Neuron (in vitro differentiated cells): ENCODE data around the gene SKIC3.
A peak's percentile ranks its signal among the peaks of the same experiment; 100 is the strongest.

Source experiments
- H2AFZ ChIP-seq: one replicate; pipeline ENCODE4 v1.6.1; 2013; ENCODE audit warnings: low read depth, mild to moderate bottlenecking, inconsistent platforms, low read length, moderate library complexity
- H3K27me3 ChIP-seq: one replicate; pipeline ENCODE4 v1.6.1; 2013; ENCODE audit warnings: low read length; ENCODE audit not compliant: insufficient read depth
- H3K36me3 ChIP-seq: one replicate; pipeline ENCODE4 v1.6.1; 2013; ENCODE audit warnings: low read length; ENCODE audit not compliant: insufficient read depth
- H3K4me1 ChIP-seq: one replicate; pipeline ENCODE4 v1.6.1; 2013; ENCODE audit warnings: low read length; ENCODE audit not compliant: insufficient read depth
- H3K4me3 ChIP-seq: 2 replicates; pipeline ENCODE4 v1.5.1; 2013; ENCODE audit warnings: mild to moderate bottlenecking, low read length, moderate library complexity
- H3K9me3 ChIP-seq: one replicate; pipeline ENCODE4 v1.6.1; 2013; ENCODE audit warnings: low read length

SKIC3 gene

DNA sequence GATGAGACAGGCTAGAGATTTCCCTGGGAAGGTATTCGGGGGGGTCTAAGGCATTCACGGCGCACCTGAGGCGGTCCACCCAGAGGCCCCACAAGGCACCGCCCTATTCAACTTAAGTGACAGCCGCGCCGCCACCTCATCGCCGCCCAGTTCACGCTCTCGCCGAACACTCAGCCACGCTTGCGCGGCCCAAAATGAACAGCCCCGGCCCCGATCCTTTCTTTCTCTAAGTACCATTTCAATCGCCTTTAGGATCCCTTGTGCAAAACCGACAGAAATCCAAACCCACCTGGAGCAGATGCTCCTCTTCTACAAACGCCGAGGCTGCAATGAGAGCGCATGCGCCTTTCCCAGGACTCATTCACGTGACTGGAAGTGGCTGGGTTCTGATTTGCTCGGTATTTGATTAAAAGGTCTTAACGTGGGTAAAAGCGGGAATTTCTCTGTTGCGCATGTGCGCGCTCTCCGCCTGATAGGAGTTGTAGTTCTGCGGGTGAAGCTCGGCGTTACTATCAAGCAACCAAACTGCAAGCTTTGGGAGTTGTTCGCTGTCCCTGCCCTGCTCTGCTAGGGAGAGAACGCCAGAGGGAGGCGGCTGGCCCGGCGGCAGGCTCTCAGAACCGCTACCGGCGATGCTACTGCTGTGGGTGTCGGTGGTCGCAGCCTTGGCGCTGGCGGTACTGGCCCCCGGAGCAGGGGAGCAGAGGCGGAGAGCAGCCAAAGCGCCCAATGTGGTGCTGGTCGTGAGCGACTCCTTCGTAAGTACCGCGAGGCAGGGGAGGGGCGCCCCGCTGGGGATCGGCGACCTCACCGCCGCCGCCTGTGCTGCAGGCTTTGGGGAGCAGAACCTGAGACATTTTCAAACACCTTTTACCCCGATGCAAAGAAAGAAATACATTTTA, at the start of gene SKIC3, which contains the start of gene ARSK:
SKIC3 (minus strand) TSS at position 331 of the 902 bp plus-strand sequence. CDS start 7,827 bp downstream, outside the sequence.
ARSK (plus strand) TSS at position 455 of the 902 bp plus-strand sequence; CDS start at position 633, 178 bp downstream.
- Histone ChIP-seq H3K27me3 (no peaks in the 10 kb centered on the region), H3K4me1 (peaks cover 15% of the 10 kb centered on the region), H3K9me3 (no peaks in the 10 kb centered on the region), H2AFZ (peak within 1 kb of the TSS; percentile 76), H3K4me3 (peak within 1 kb of the TSS; percentile 94), H3K36me3 (peaks cover 9% of the 10 kb centered on the region)

DNA sequence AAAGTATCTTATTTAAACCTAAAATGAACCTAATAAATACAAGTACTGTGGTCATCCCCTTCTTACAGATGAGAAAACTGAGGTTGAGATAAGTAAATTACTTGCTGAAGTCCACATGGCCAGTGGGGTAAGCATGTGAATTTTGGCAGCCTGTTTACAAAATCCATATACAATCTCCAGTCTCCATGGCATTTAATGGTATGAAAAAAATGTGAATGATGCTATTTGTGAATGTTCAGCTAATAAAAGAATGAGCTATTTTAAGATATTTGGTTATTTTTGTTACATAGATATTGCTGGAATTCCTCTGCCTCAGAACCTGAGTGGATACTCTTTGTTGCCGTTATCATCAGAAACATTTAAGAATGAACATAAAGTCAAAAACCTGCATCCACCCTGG, 45.8 kb upstream of the SKIC3 start:
- Histone ChIP-seq H3K9me3 (no peaks in the 10 kb centered on the region), H2AFZ (no peak overlapping the region), H3K4me3 (no peak overlapping the region), H3K27me3 (no peaks in the 10 kb centered on the region), H3K4me1 (no peaks in the 10 kb centered on the region), H3K36me3 (peaks cover 2% of the 10 kb centered on the region)

DNA sequence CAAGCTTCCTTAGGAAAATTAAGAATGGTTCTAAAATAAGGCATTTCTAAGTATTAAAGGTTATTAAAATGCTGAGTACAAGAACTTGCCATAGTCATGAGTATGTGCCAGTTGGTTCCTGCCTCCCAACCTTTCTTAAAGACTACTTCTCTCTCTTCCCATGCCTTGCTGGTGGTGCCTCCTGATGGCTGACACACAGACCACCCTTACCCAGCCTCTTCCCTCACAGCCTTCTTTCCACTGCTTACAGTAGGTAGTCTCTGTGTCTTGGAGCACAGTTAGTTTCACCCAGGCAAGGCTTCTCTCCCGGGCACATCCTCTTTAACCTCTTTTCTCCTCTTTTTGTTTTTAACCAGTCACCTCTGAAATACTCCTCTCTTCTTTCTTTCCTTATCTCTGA, 44.5 kb upstream of the SKIC3 start:
- H3K27me3 ChIP-seq, result no peaks in the 10 kb centered on the region
- H3K4me3 ChIP-seq, result no peak overlapping the region
- H3K36me3 ChIP-seq, result peaks cover 2% of the 10 kb centered on the region
- H3K4me1 ChIP-seq, result no peaks in the 10 kb centered on the region
- H2AFZ ChIP-seq, result no peak overlapping the region
- no peaks in the 10 kb centered on the region for H3K9me3 ChIP-seq

DNA sequence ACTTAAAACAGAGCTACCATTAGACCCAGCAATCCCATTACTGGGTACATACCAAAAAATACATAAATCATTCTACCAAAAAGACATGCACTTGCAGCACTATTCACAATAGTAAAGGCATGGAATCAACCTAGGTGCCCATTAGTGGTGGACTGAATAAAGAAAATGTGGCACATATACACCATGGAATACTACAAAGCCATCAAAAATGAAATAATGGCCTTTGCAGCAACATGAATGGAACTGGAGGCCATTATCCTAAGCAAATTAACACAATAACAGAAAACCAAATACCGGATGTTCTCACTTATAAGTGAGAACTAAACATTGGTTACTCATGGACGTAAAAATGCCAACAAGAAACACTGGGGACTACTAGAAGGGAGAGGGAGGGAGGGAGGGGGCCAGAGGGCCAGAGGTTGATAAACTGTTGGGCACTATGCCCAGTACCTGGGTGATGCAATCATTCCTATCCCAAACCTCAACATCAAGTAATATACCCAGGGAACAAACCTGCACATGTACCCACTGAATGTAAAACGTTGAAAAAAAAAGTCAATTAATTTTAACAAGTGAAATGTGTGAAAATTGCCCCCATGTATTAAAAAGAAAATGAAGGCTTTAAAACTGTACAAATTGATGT, 40.6 kb upstream of the SKIC3 start:
- no peaks in the 10 kb centered on the region for H3K36me3 ChIP-seq
- H3K9me3 ChIP-seq, result no peaks in the 10 kb centered on the region
- H3K4me1 ChIP-seq, result no peaks in the 10 kb centered on the region
- no peak overlapping the region for H2AFZ ChIP-seq
- H3K4me3 ChIP-seq, result no peak overlapping the region
- H3K27me3 ChIP-seq, result no peaks in the 10 kb centered on the region

DNA sequence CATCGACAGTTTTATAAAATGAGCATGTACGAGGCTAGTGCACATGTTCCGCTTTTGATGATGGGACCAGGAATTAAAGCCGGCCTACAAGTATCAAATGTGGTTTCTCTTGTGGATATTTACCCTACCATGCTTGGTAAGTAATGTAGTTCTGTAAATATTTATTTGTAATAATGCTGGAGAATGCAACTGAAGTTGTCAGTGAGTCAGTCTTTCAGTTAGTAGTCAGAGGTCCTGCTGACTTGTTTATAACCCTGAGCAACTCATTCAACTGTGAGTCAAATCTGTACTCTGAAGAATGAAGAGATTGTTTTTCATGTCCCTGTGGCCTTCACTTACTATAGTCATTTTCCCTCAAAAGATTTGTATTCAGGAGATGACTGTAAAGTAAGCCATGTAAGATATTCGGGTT, 36.7 kb upstream of the SKIC3 start:
- no peak overlapping the region for H2AFZ ChIP-seq
- no peaks in the 10 kb centered on the region for H3K4me1 ChIP-seq
- H3K36me3 ChIP-seq, result no peaks in the 10 kb centered on the region
- H3K27me3 ChIP-seq, result no peaks in the 10 kb centered on the region
- H3K4me3 ChIP-seq, result no peak overlapping the region
- no peaks in the 10 kb centered on the region for H3K9me3 ChIP-seq

DNA sequence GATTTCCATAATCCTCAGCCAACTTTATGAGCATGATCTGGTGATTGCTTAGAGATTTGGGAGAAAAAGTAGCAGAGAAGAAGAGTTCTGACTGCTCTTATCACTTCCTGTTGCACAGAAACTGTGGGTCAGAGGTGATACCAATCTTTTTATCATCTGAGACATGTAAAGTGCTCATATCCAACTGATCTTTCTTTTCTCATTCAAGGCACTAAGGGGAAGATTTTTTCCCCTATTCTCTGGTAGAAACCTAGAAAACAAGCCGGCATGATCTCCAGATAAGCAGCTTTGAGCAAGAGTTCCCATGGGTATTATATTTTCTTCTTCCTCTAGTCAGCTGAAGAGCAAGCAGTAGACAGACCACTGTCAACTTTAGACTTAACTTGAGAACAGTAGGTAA, 36.1 kb upstream of the SKIC3 start:
- no peaks in the 10 kb centered on the region for H3K27me3 ChIP-seq
- no peaks in the 10 kb centered on the region for H3K9me3 ChIP-seq
- H3K4me3 ChIP-seq, result no peak overlapping the region
- no peaks in the 10 kb centered on the region for H3K4me1 ChIP-seq
- no peak overlapping the region for H2AFZ ChIP-seq
- no peaks in the 10 kb centered on the region for H3K36me3 ChIP-seq

DNA sequence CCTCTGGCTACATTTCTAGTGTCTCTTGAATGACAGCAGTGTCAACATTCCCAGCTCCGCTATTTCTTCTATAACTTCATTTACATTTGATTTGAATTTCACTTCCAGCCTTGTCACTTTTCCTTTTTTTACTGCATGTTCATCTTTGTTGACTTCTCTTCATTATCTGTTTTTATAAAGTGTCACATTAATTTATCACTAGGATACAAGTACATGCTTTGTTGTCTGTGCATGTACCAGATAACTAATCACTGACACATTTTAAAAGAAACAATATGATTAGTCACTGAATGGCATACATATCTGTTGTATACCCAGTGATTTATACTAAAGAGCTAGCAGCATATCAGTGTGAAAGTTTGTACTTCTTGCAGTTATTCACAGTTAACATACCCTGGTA, 29.2 kb upstream of the SKIC3 start:
- no peaks in the 10 kb centered on the region for H3K36me3 ChIP-seq
- no peak overlapping the region for H2AFZ ChIP-seq
- H3K4me1 ChIP-seq, result no peaks in the 10 kb centered on the region
- no peaks in the 10 kb centered on the region for H3K9me3 ChIP-seq
- H3K4me3 ChIP-seq, result no peak overlapping the region
- H3K27me3 ChIP-seq, result no peaks in the 10 kb centered on the region

DNA sequence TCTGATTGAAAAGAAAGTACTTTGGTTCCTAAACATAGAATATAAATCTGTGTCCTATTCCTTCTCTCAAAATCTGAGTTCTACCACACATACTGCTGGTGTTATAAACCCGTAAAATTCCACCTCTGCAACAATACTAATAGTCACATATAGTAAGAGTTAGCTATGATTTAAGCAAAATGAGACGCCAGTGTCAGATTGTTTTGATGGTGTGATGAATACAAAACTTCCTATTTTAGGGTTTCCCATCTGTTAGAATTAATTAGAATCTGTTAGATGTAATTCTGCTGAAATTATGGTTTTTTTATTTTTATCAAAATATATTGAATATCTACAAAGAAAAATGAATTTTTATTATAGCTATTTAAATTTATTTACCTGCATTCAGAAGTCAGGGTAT, 26.8 kb upstream of the SKIC3 start:
- Histone ChIP-seq H3K4me3 (no peak overlapping the region), H3K27me3 (no peaks in the 10 kb centered on the region), H2AFZ (no peak overlapping the region), H3K4me1 (no peaks in the 10 kb centered on the region), H3K9me3 (no peaks in the 10 kb centered on the region), H3K36me3 (no peaks in the 10 kb centered on the region)

DNA sequence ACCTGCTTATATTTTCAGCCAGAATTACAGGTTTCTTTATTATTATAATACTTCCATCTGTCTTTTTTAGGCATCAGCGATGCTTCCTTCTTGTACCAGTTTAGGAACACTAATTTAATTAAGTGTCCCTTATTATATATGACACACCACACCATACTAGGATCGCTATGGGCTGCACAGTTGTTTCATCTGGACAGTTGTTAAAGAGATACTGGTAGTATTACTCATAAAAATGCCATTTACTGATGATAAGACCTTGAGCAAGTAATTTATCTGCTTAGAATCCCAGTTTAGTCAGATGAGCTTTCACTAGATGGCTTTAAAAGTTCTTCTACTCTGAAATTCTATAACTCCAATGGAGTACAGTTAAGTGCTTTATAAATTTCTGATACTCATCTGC, 17.2 kb upstream of the SKIC3 start:
- Histone ChIP-seq H3K4me1 (no peaks in the 10 kb centered on the region), H2AFZ (no peak overlapping the region), H3K36me3 (no peaks in the 10 kb centered on the region), H3K9me3 (no peaks in the 10 kb centered on the region), H3K27me3 (no peaks in the 10 kb centered on the region), H3K4me3 (no peak overlapping the region)

DNA sequence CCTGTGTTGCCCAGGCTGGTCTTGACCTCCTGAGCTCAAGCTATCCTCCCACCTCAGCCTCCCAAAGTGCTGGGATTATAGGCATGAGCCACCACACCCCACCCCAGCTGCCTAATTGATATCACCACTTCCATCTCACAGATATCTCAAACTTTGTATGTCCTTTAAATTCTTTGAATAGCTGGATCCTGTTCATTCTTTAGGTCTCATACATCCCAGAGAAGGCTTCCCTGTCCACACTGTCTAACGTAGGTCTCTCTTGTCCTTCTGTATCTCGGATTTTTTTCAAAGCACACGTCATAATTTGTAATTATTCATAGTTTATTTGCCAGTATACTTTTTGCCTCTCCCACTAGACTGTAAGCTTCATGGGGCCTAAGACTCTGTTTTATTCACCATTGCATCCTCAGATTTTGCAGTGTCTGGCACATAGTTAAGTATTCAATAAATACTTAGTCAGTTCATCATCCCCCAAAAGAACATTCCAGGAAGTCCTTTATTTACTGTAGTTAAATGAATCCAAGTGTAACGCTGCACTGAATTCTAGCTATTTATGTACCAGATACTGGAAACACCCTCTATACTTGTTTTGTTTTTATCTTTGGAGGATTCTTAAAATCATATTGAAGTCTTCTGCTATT, 10.6 kb upstream of the SKIC3 start:
- Histone ChIP-seq H3K4me1 (no peaks in the 10 kb centered on the region), H3K27me3 (no peaks in the 10 kb centered on the region), H3K9me3 (no peaks in the 10 kb centered on the region), H3K36me3 (no peaks in the 10 kb centered on the region), H2AFZ (no peak overlapping the region), H3K4me3 (no peak overlapping the region)

DNA sequence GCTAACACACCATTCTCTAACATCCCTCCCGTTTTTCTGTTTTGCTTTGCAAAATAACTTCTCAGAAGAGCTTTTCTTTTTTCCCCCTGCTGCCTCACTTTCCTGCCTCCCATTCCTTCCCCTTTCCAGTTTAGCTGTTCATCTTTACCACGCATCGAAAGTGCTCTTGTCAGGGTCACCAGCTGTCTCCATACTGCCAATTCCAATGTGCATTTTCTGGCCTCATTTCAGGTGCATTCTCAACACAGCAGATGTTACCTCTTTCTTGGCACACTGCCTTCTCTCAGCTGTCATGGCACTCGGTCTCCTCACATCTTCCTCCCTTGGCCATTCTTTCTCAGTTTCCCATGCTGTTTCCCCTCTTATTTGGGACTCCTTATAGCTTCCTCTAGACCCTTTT, 9.7 kb upstream of the SKIC3 start:
- Histone ChIP-seq H3K27me3 (no peaks in the 10 kb centered on the region), H3K4me3 (no peak overlapping the region), H3K36me3 (no peaks in the 10 kb centered on the region), H2AFZ (no peak overlapping the region), H3K4me1 (no peaks in the 10 kb centered on the region), H3K9me3 (no peaks in the 10 kb centered on the region)

DNA sequence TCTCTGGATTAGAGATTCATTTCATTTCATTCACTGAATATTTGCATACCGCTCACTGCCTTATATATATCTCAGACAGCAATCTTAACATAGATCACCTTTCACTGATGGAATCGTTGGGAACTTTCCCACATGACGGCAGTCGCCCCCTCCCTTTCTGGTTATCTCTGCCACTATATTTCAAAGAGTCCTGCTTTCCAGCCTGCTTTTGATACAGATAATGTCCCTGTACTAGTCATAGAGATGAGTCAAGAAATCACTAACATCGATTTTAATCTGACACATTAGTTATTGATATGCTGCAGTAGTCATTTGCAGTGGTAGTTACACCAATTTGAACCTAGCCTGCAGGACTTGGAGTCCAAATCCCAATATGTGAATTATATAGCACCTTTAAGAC, 8.6 kb upstream of the SKIC3 start:
- Histone ChIP-seq H3K27me3 (no peaks in the 10 kb centered on the region), H2AFZ (no peak overlapping the region)

DNA sequence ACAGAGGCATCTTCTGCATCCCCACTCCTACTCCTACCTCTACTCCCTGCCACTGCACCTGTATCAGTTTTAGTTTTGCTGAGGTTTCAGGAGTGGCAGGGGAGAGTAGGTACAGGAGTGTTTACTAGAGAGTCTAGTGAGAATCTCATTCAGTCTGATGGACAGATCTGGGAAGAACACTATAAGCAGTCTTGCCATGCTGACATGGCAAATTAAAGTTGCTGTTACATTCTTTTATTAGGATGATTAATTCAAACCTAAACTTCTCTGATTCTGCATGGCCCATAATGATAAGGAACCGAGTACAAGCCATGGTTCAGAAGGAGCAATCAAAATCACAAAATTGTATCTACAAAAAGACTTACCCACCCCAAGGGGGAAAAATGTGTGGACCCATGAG, 7.5 kb upstream of the SKIC3 start:
- no peaks in the 10 kb centered on the region for H3K36me3 ChIP-seq
- no peak overlapping the region for H3K4me3 ChIP-seq
- H3K4me1 ChIP-seq, result no peaks in the 10 kb centered on the region
- no peak overlapping the region for H2AFZ ChIP-seq
- H3K27me3 ChIP-seq, result no peaks in the 10 kb centered on the region
- H3K9me3 ChIP-seq, result no peaks in the 10 kb centered on the region

More for the DNA sequence above, 8.6 kb upstream of the SKIC3 start:
- H3K9me3 ChIP-seq, result no peaks in the 10 kb centered on the region
- no peaks in the 10 kb centered on the region for H3K36me3 ChIP-seq
- H3K4me1 ChIP-seq, result no peaks in the 10 kb centered on the region
- H3K4me3 ChIP-seq, result no peak overlapping the region
